Natural killer cell (primary cell): ENCODE results near the gene TPM4. TPM values are rescaled to one million over a fixed set of nuclear protein-coding genes. Genes with fewer than 3 reads are reported as not detected.
A peak's percentile ranks its signal among the peaks of the same experiment; 100 is the strongest.
"Not testable (repeated sequence)": the region's sequence is repeated elsewhere in the genome, so short reads cannot be mapped to it uniquely, and the experiment has no call there.

Source experiments
- ATAC-seq, 3 donors: fragments of 150-1000 bp in 2 of 3; fragments of 200-7000 bp in 1 of 3; cut with Tn5 transposase; 1 replicate in 1 of 3; 2 replicates in 2 of 3; pipeline ENCODE4 v1.10.0; 2021; ENCODE audit warnings: mild to moderate bottlenecking in 2 of 3, moderate library complexity in 2 of 3
- DNase-seq, 2 donors: peaks; one replicate each; pipeline versions ENCODE4 v3.0.0 to v3.0.0-alpha.2; 2013 to 2021; ENCODE audit warnings: mixed read lengths in 1 of 2
- H3K27ac ChIP-seq: one replicate; pipeline ENCODE4 v1.5.1; 2013; ENCODE audit warnings: mild to moderate bottlenecking, low read length
- H3K27me3 ChIP-seq: one replicate; pipeline ENCODE4 v1.6.1; 2013; ENCODE audit warnings: low read length; ENCODE audit not compliant: control insufficient read depth, insufficient read depth
- H3K36me3 ChIP-seq: one replicate; pipeline ENCODE4 v1.6.1; 2013; ENCODE audit warnings: low read length; ENCODE audit not compliant: control insufficient read depth, insufficient read depth
- H3K4me1 ChIP-seq: one replicate; pipeline ENCODE4 v1.6.1; 2013; ENCODE audit warnings: low read length; ENCODE audit not compliant: control insufficient read depth, insufficient read depth
- H3K4me3 ChIP-seq: one replicate; pipeline ENCODE4 v1.5.1; 2013; ENCODE audit warnings: low read length
- H3K9me3 ChIP-seq: one replicate; pipeline ENCODE4 v1.6.1; 2013; ENCODE audit warnings: low read length; ENCODE audit not compliant: control insufficient read depth, insufficient read depth
- H3K27ac Mint-ChIP-seq, 2 donors: one replicate each; pipeline ENCODE4 v1.8.0; 2022; ENCODE audit warnings: mild to moderate bottlenecking in 2 of 2, mixed read lengths in 2 of 2, moderate library complexity in 1 of 2
- H3K27me3 Mint-ChIP-seq, 2 donors: one replicate each; pipeline ENCODE4 v1.8.0; 2022; ENCODE audit warnings: low read depth in 2 of 2, mixed read lengths in 2 of 2
- H3K36me3 Mint-ChIP-seq: one replicate; pipeline ENCODE4 v1.8.0; 2022; ENCODE audit warnings: mixed read lengths
- H3K4me1 Mint-ChIP-seq, 2 donors: one replicate each; pipeline ENCODE4 v1.8.0; 2022; ENCODE audit warnings: mixed read lengths in 2 of 2
- H3K4me3 Mint-ChIP-seq: one replicate; pipeline ENCODE4 v1.8.0; 2022; ENCODE audit warnings: mild to moderate bottlenecking, moderate library complexity, mixed read lengths
- H3K9me3 Mint-ChIP-seq, 2 donors: one replicate each; pipeline ENCODE4 v1.8.0; 2022; ENCODE audit warnings: mixed read lengths in 2 of 2
- WGBS: methylation state at CpG from one replicate; pipeline ENCODE4 v1.1.7; 2013; ENCODE audit warnings: missing lambda C conversion rate; ENCODE audit not compliant: insufficient coverage; 5-methylcytosine and 5-hydroxymethylcytosine counted together
- intact Hi-C: fragments of 100-400 bp; cut with micrococcal nuclease; formaldehyde crosslinking; loops from one replicate; pipeline ENCODE4 v1.14.2; 2022
- total RNA-seq, 4 donors: library from RNA; stranded (reverse); fragments of 120-200 nt in 1 of 4; gene quantifications; one replicate each; pipeline versions ENCODE4 v1.2.3 to v1.2.4, GENCODE V29; 2013 to 2022
- TF ChIP-seq, protein P1 (sequence below): fragments of 200-600 bp; IDR thresholded peaks from one replicate; pipeline ENCODE4 v1.8.0; 2022; ENCODE audit warnings: antibody characterized with exemption

Gene TPM4
- total RNA-seq, 3 donors from 2014 or later (not counting 1 experiment from before 2014, with no cell fraction given), result 239 to 283 (median 266) TPM

- Histone ChIP-seq H3K9me3 (no peaks in the 10 kb centered on the region), H3K36me3 (peaks cover 62% of the 10 kb centered on the region), H3K4me1 (peaks cover 82% of the 10 kb centered on the region), H3K27me3 (no peaks in the 10 kb centered on the region), H3K27ac (peak overlapping the region; percentile 83), H3K4me3 (no peak overlapping the region)
- Mint-ChIP-seq H3K9me3 (no peaks in the 10 kb centered on the region), H3K4me3 (peak overlapping the region; percentile 62), H3K36me3 (no peaks in the 10 kb centered on the region), H3K27ac (peak overlapping the region; percentile 87), H3K4me1 (peaks cover 46 to 50% of the 10 kb centered on the region in 2 donors), H3K27me3 (no peaks in the 10 kb centered on the region)
- intact Hi-C loops, result no loop called here
- TF ChIP-seq, protein P1, sequence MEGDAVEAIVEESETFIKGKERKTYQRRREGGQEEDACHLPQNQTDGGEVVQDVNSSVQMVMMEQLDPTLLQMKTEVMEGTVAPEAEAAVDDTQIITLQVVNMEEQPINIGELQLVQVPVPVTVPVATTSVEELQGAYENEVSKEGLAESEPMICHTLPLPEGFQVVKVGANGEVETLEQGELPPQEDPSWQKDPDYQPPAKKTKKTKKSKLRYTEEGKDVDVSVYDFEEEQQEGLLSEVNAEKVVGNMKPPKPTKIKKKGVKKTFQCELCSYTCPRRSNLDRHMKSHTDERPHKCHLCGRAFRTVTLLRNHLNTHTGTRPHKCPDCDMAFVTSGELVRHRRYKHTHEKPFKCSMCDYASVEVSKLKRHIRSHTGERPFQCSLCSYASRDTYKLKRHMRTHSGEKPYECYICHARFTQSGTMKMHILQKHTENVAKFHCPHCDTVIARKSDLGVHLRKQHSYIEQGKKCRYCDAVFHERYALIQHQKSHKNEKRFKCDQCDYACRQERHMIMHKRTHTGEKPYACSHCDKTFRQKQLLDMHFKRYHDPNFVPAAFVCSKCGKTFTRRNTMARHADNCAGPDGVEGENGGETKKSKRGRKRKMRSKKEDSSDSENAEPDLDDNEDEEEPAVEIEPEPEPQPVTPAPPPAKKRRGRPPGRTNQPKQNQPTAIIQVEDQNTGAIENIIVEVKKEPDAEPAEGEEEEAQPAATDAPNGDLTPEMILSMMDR, result no peak
- DNase-seq (peak in 1 of 2 donors; percentile 25), ATAC-seq (peak in 1 of 3 donors; percentile 61)
- 59% methylated on average over 11 of the region's 11 CpGs for WGBS
These were observed 41.3 kb downstream of the TPM4 start for GRCh38 chr19:16117594-16118033.

- ATAC-seq (peak; percentile 63 to 79 (median 69)), DNase-seq (peak in 1 of 2 donors; percentile 43)
- intact Hi-C loops, result no loop called here
- peaks cover 79% of the 10 kb centered on the region for H3K4me1 ChIP-seq
- no peaks in the 10 kb centered on the region for H3K27me3 Mint-ChIP-seq
- peak overlapping the region; percentile 62 for H3K4me3 Mint-ChIP-seq
- H3K4me1 Mint-ChIP-seq, result peaks cover 41 to 46% of the 10 kb centered on the region in 2 donors
- peaks cover 65% of the 10 kb centered on the region for H3K36me3 ChIP-seq
- no peaks in the 10 kb centered on the region for H3K9me3 ChIP-seq
- 11% methylated on average over 12 of the region's 12 CpGs for WGBS
- peak overlapping the region; percentile 83 for H3K27ac ChIP-seq
- peak overlapping the region; percentile 87 for H3K27ac Mint-ChIP-seq
- H3K36me3 Mint-ChIP-seq, result no peaks in the 10 kb centered on the region
- H3K27me3 ChIP-seq, result no peaks in the 10 kb centered on the region
- TF ChIP-seq, protein P1, result no peak
- no peak overlapping the region for H3K4me3 ChIP-seq
- H3K9me3 Mint-ChIP-seq, result no peaks in the 10 kb centered on the region
These were observed 42.3 kb downstream of the TPM4 start for GRCh38 chr19:16118489-16119033.

DNA sequence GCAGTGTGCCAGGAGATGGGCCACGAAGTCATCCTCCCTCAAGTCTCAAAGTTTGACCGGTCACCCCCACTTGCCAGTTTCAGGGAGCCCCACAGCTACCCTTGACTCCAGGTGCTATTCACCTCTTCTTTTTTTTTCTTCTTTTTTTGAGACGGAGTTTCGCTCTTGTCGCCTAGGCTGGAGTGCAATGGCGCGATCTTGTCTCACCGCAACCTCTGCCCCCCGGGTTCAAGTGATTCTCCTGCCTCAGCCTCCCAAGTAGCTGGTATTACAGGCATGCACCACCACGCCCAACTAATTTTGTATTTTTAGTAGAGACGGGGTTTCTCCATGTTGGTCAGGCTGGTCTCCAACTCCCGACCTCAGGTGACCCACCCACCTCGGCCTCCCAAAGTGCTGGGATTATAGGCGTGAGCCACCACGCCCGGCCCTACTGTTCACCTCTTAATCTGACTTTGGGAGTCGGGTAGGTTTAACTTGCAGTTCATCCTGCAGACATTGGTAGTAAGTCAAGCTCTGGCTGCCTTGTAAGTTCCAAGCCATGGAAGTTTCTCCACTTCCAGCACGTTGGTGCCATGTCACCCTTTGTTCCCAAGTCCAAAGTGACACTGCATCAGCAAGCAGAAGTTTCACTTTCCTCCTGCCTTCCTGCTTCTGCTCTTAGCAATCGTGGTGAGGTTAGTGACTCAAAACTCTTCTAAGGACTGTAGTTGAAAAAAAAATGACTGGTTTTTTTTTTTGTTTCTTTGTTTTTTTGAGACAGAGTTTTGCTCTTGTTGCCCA lies 43.0 kb downstream of the TPM4 start:
- H3K9me3 Mint-ChIP-seq, H3K4me3 ChIP-seq, H3K27me3 ChIP-seq, intact Hi-C loops, H3K9me3 ChIP-seq, H3K36me3 Mint-ChIP-seq, H3K27me3 Mint-ChIP-seq: not testable (repeated sequence)
- WGBS, result 60% methylated on average over 18 of the region's 19 CpGs
- H3K4me3 Mint-ChIP-seq, result peak overlapping the region; percentile 62
- H3K27ac ChIP-seq, result peak overlapping the region; percentile 83
- H3K4me1 Mint-ChIP-seq, result peaks cover 38 to 46% of the 10 kb centered on the region in 2 donors
- H3K27ac Mint-ChIP-seq, result peak overlapping the region; percentile 87
- peaks cover 69% of the 10 kb centered on the region for H3K36me3 ChIP-seq
- DNase-seq (peak in 1 of 2 donors; percentile 74), ATAC-seq (peak; percentile 63 to 77 (median 68))
- H3K4me1 ChIP-seq, result peaks cover 75% of the 10 kb centered on the region

- Histone ChIP-seq H3K4me3 (no peak overlapping the region), H3K36me3 (peaks cover 78% of the 10 kb centered on the region), H3K9me3 (no peaks in the 10 kb centered on the region), H3K4me1 (peaks cover 60% of the 10 kb centered on the region), H3K27me3 (no peaks in the 10 kb centered on the region), H3K27ac (peak overlapping the region; percentile 2)
- no peak for DNase-seq
- Mint-ChIP-seq H3K27ac (peak overlapping the region in 1 of 2 donors; percentile 49), H3K4me1 (peaks cover 31 to 48% of the 10 kb centered on the region in 2 donors), H3K36me3 (no peaks in the 10 kb centered on the region), H3K4me3 (no peak overlapping the region), H3K27me3 (no peaks in the 10 kb centered on the region), H3K9me3 (no peaks in the 10 kb centered on the region)
- intact Hi-C loops, result no loop called here
- TF ChIP-seq, protein P1, result no peak
- no peak for ATAC-seq
- WGBS, result 90% methylated on average over 4 of the region's 5 CpGs
These were observed 44.8 kb downstream of the TPM4 start for GRCh38 chr19:16121141-16121540.
